SKM-1 (cell line): Measurements from ENCODE around the gene CCM2.
"Not testable (repeated sequence)": the region's sequence is repeated elsewhere in the genome, so short reads cannot be mapped to it uniquely, and the experiment has no call there.

ENCODE experiments used
- DNase-seq: peaks from one replicate; lab custom pipeline; 2025; ENCODE audit not compliant: unreplicated experiment; lab: John Stamatoyannopoulos, UW

CCM2 gene

DNA sequence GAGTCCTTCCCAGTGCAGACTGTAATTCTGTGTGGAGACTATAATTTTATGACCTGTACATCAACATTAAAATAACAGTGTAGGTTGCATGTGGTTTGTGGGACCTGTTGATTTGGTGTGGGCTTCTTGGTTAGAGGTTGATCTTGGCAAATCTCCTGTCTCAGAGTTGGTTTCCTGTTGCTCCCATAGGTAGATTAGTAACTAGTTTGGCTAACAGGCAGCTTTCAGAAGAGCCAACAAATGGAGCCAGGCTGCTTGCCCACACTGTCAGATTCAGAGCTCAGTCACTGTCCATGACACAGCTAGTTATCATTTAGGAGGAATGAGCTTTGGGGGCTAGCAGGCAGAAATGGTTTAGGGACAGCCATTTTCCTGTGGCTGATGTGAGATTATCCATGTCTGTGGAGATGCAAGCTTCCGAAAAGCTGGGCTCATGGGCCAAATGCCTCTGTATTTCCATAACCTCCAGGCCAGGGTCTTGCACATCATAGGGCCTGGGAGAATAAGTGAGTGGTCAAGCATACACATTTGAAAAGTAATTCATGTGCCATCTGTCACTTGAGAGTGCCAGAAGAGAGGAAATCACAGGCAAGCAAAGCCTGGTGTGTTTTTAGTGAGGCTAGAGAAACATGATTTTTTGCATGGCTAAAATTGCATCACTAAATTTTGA, 33.4 kb downstream of the CCM2 start:
- no peak for DNase-seq

DNA sequence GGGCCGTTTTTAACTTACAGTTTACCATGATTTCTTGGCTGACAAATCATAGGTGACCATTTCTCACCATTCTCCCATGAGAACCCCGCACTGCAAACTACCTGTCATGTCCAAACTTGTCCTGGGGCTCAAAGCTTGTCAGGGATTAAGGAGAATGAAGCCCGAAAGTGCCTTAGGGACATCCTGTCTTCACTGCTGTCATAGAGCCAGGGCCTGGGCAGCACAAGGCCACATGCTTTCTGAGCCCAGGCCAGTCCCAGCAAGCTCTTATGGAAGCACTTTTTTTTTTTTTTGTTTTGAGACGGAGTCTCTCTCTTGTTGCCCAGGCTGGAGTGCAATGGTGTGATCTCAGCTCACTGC, 33.9 kb downstream of the CCM2 start:
- DNase-seq = no peak

DNA sequence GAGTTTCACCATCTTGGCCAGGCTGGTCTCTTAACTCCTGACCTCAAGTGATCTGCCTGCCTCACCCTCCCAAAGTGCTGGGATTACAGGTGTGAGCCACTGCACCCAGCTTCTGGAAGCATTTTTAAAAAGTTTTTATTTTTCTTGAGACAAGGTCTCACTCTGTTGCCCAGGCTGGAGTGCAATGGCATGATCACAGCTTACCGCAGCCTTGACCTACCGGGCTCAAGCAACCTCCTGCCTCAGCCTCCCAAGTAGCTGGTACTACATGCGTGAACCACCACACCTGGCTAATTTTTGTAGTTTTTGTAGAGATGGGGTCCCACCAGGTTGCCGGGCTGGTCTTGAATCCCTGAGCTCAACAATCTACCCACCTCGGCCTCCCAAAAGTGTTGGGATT, 34.7 kb downstream of the CCM2 start:
- not testable (repeated sequence) for DNase-seq

DNA sequence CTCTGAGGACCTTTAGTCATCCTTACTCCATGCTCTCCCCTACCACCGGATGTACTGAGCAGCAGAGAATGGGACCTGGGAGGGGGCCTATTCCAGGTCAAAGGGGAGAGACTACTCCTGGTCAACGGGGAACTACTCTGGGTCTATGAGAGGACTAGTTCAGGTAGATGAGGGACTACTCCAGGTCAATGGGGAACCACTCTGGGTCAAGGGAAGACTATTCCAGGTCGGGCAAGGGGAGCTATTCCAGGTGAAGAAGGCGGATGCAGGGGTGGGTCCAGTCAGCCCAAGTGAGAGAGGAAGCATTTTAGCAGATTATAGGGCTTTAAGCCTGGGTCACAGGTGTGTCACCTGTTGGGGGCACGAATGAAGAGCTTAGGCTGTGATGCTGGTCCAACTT, 35.4 kb downstream of the CCM2 start:
- DNase-seq = no peak

DNA sequence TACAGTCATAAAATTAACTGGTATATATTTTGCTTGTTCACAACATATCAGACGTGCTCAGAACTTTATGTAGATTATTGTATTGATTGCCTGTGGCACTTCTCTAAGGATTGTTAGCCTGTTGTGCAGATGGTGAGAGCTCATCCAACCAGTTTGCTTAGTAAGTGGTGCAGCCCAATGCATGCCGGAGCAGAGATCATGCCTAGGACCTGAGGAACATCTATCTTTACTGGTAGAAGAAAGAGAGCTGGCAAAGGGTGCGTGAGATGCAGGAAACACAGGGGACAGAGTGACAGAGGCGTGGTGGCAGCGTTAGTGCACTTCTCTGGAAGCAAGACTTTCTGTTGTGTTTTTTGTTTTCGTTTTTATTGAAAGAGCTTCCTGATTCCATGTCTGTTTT, 35.9 kb downstream of the CCM2 start:
- no peak for DNase-seq

DNA sequence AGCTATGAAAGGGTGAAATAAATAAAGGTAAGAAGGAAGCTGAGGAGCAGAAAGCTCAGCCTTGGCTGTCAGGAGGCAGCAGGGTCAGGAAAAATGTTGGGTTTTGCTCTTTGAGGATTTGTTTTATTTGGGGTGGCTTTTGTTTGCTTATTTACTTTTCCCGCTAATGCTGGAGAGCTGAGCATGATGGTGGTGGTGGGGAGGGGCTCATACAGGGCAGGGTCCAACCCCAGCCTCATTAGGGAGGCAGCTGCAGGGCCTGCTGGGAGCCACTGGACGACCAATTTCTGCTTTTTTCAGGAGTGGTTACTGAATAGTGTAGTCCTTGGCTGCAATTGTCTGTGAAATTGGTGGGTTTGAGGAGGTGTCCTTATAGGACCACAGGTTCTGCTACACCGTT, 36.3 kb downstream of the CCM2 start:
- no peak for DNase-seq

DNA sequence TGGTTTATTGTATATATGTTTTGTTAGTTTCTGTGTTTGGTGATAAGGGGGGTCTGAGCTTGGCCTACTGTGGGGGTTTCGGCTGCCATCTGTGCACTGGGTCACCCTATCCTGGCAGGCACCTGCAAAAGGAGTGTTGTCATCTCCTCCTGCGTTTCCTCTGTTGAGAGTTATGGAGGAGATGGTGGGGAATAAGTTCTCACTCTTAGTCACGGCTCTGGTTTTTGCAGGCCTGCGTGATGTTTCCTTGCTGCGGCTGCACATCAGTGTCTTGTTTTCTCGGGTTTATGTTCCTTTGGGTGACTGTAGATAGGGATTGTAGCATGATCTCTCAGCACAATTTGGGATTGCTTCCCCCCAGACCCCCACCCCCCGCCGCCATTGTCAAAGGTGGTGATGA, 36.8 kb downstream of the CCM2 start:
- no peak for DNase-seq

DNA sequence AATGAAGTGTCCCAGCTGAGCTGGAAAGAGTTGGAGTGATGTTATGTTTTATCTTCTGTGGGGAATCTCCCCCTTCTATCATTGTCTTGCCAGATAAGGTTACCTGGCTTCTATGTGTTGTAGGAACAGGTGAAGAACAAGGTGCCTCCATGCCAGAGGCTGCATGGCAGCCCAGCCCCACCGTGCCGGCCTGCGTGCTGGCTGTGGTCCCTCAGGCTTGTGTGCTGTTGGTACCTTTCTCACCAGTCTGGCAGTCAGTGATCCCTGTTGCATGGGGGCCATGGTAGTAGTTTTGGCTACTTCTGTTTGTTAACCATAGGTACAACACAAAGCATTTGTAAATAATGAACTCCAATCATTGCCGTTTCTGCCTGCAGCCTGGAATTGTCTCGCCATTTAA, 37.9 kb downstream of the CCM2 start:
- DNase-seq = no peak

DNA sequence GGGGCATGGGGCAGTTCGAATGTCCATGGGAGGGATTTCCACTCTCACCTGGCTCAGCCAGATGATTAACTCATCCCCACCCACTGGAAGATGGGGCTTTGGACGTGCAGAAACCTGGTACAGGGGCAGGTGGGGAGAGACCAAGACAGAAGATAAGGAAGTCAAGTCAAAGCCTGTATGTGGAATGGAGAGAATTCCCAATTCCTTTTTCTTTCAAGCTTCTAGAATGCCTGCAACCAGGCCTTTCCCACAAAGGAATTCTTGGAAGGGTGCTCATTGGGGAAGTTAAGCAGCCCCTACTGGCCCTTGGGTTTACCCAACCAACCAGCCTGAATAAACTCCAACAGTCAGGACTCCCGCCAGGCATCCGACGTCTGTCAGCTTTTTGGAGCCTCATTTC, 39.1 kb downstream of the CCM2 start:
- DNase-seq = no peak

DNA sequence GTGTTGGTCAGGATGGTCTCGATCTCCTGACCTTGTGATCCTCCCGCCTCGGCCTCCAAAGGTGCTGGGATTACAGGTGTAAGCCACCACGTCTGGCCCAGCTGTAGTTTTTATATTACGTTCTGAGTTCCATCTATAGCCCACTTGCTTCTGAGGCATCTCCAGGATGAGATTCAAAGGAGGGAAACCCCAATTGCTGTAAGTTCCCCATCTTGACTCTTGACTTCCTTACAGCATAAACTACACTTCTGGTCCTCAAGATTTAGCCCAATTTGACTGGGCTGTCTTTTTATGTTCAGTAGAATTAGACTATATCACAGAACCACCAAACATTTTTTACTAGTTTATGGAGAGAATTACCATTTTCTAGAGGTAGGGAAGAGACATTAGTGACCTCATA, 44.3 kb downstream of the CCM2 start:
- no peak for DNase-seq

DNA sequence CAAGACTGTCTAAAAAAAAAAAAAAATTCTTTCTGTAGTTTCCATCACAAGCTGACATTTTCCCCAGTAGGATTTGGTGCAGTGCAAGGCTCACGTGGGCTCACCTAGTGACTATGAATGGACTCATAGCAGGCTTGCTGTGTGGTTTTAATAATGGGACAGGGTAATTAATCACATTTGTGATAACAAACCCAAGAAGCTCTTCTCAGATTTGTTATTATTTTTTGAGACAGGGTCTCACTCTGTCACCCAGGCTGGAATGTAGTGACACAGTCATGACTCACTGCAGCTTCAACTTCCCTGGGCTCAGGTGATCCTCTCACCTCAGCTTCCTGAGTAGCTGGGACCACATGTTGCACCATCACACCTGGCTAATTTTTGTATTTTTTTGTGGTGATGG, 48.7 kb downstream of the CCM2 start:
- no peak for DNase-seq

DNA sequence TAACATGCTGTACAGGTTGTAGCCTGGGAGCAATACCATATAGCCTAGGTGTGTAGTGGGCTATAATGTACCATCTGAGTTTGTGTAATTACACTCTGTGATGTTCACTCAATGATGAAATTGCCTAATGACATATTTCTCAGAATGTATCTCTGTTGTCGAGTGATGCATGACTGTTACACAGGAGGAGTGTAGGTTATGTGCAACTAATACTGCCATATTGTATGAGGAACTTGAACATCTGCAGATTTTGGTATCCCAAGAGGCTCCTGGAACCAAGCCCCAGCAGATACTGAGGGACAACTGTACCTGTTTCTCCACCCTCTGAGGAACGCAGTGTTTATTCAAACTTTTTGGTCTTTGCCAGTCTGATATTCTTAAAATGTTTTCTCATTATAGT, 50.2 kb downstream of the CCM2 start:
- DNase-seq = no peak

DNA sequence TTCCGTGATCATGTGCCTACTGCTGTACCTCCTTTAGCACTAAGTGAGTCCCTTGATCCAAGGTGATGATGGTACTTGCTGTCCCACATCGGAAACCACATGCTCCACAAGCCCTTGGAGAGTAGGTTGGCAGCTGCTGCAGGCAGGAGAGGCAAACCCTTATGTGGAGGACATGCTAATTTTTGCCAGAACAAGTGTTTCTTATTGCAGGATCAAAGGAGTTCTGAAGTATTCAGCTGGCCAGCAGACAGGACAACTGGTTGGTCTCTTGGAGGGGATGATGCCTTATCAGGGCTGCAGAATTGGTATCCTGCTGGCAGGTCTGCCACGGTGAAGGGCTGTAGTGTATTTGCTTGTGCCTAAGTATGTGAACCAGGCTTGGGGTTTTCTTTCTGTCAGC, 52.0 kb downstream of the CCM2 start:
- no peak for DNase-seq

DNA sequence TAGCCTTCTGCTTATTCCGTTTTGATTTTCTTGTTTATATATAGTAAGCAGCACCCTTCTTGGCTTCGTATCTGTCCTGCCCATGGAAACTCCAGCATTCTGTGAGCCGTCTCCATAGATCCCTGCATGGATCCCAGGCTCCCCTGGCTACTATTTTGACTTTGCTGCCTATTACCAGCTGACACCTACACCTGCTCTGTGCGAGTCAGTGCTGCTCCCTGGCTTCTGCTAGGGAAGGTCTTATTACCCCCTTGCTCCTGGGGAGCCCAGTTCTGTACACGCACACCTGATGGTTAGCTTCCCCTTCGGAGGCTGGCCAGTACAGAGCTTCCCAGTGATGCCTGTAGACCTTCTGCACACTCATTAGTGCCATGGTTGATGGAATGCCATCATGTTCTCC, 53.4 kb downstream of the CCM2 start:
- DNase-seq = no peak

DNA sequence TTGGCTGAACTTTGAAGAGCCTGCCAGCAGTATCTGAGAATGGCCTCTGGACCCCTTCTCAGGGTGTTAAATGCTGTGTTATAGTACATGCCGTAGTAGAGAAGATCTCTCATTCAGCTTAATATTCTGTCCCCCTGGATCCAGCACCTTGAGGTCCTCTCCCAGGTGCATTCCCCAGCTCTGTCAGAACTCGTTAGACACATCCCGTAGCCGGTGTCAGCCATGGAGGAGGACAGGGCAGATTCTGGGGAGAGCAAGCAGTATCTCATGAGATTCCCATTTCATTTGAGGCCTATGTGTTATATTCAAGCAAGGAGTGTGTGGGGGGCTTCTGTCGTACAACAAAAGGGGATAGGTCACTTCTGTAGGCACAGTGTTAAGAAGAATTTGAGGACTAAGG, 53.9 kb downstream of the CCM2 start:
- no peak for DNase-seq

DNA sequence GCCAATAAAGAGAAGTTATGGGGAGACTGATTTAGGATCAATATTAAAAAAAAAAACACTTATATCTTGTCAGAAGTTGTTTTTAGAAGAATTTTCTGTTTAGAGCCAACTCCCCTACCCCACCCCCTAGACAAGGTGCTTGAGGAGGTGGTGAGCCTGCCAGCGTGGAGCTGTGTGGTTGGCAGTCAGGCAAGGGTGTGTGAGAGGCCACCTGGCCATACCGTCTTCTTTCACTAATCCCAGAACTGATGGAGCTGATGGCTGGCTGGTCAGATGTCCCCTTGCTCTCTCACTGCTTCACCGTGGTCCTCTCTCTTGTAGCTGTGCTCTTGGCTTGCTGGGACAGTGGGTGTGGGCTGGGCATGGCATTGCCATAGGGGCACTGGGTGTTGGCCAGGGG, 54.4 kb downstream of the CCM2 start:
- DNase-seq = no peak

DNA sequence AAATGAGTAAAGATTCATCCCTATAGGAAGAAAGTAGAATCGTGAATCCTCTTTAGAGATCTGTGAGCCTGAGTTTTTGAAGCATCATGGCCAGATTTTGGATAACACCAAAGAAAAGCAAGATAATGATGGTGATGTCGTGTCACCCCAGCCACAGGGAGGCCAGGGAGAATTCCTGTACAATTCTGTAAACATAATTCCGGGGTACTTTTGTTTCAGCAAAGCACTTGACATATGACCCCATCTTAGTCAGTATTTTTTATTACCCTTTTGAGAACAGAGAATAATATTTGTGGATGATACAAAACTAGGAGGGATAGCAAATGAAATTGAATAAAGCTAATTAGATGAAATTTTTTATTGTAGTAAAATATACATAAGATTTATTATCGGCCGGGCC, 55.0 kb downstream of the CCM2 start:
- DNase-seq = no peak

DNA sequence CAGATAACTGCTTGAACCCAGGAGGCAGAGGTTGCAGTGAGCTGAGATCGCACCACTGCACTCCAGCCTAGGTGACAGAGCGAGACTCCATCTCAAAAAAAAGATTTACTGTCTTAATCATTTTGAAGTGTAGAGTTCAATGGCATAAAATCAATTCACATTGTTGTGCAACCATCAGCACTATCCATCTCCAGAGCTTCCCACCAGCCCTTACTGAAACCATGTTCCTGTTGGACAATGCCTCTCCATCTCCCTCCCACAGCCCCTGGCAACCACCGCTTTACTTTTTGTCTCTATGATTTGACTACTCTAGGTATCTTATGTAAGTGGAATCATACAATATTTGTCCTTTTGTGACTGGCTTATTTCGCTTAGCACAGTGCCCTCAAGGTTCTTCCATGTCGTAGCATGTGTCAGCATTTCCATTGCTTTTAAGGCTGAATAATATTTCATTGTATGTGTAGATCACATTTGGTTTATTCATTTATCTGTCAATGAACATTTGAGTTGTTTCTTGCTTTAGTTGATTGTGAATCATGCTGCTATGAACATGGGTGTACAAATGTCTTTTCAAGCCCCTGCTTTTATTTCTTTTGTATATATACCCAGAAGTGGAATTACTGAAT, 55.7 kb downstream of the CCM2 start:
- DNase-seq = no peak

DNA sequence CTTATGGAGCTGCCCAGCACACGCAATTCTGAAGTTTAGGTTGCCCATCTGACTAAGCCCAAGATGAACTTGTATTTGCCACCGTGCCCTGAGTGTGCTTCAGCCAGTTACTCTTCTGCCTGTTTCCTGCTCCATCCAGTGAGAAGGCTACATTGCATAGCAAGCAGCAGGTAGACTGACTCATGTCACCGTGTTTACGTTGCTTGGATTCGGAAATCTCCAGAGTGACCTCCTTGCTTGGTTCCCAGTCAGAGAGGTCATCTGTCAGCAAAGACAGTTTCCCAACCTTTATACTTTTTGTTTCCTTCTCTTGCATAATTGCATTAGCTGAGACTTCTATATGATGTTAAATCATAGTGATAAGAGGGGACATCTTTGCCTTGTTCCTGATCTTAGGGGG, 57.9 kb downstream of the CCM2 start:
- DNase-seq = no peak

DNA sequence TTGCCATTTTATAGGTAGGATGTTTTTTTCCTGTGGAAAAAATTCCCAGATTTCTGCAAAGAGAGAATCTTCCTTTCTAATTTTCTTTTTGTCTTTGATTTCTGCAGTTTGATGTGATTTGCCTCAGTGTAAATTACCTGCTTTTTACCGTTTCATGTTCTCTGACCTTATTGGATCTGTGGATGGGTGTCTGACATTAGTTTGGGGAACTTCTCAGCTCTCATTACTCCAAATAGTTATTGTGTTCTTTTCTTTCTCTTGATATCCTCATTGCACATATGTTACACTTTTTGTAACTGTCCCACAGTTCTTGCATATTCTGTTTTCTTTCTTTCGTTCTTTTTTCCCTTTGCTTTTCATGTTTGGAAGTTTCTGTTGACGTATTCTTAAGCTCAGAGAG, 60.3 kb downstream of the CCM2 start:
- DNase-seq = no peak

DNA sequence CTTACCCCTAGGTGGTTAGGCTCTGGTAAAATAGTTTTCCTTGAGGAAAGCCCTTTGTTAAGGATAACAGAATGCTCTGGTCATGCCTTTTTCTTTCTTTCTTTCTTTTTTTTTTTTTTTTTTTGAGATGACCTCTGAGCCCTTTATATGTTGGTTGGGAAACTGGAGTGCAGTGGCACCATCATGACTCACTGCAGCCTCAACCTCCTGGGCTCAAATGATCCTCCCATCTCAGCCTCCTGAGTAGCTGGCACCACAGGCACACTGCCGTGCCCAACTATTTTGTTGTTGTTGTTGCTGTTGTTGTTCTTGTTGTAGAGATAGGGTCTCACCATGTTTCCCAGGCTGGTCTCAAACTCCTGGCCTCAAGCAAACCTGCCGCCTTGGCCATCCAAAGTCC, 61.4 kb downstream of the CCM2 start:
- no peak for DNase-seq

DNA sequence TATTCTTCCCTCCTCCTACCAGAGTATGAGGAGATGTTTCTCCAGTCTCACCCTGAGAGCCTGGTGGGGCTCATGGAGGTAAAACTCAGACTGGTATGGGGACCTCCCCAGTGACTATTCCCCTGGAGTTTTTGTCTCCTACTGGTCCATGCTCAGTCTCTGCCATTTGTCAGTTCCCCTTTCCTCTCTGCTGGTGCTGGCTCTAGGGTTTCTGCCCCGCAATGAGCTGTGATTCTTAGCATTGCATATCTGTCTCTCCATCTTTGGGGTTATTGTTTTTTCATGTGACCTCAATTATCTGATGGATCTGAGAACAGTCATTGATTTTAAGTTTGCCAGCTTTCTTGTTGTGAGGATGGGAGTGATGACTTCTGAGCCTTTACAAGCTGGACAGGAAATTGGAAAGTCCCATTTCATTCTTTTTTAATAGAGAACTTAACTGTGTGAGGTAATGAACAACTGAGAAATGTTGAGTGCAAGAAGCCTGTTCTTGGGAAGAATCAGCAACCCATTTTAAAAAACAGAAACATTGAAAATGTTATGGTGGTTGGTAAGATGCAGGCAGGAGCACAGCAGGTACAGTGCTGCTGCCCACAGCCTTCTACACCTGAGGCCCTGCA, 61.9 kb downstream of the CCM2 start:
- DNase-seq = no peak
